Liver (tissue), 9 donors: ENCODE measurements around the gene ANKDD1A. TPM values are rescaled to one million over a fixed set of nuclear protein-coding genes. Genes with fewer than 3 reads are reported as not detected.
A peak's percentile ranks its signal among the peaks of the same experiment; 100 is the strongest.

Source experiments
- DNase-seq: peaks from one replicate; pipeline ENCODE4 v3.0.0-alpha.2; 2017; ENCODE audit warnings: low spot score
- H3K27ac ChIP-seq, 2 donors: one replicate each; pipeline ENCODE4 v1.7.0; 2013; ENCODE audit warnings: inconsistent platforms in 2 of 2, low read length in 2 of 2, control low read depth in 1 of 2, low read depth in 1 of 2, mild to moderate bottlenecking in 1 of 2
- H3K27me3 ChIP-seq, 4 donors: one replicate each; pipeline versions ENCODE4 v1.6.1 to v1.7.0; 2013; ENCODE audit warnings: low read length in 3 of 4, inconsistent platforms in 1 of 4, mild to moderate bottlenecking in 1 of 4, moderate library complexity in 1 of 4; ENCODE audit not compliant: control insufficient read depth in 4 of 4, insufficient read depth in 4 of 4
- H3K36me3 ChIP-seq, 4 donors: one replicate each; pipeline versions ENCODE4 v1.6.1 to v1.7.0; 2013; ENCODE audit warnings: low read length in 3 of 4, mild to moderate bottlenecking in 3 of 4, low read depth in 1 of 4, moderate library complexity in 1 of 4; ENCODE audit not compliant: control insufficient read depth in 4 of 4, insufficient read depth in 3 of 4
- H3K4me1 ChIP-seq, 4 donors: one replicate each; pipeline versions ENCODE4 v1.6.1 to v1.7.0; 2013; ENCODE audit warnings: low read length in 3 of 4, mild to moderate bottlenecking in 3 of 4, moderate library complexity in 1 of 4; ENCODE audit not compliant: control insufficient read depth in 4 of 4, insufficient read depth in 4 of 4
- H3K4me3 ChIP-seq, 3 donors: one replicate each; pipeline versions ENCODE4 v1.6.1 to v1.7.0; 2013; ENCODE audit warnings: low read length in 3 of 3, control low read depth in 1 of 3, low read depth in 1 of 3, mild to moderate bottlenecking in 1 of 3
- H3K9ac ChIP-seq, 2 donors: one replicate each; pipeline ENCODE4 v1.7.0; 2013; ENCODE audit warnings: low read length in 2 of 2, mild to moderate bottlenecking in 2 of 2, moderate library complexity in 2 of 2, control low read depth in 1 of 2, low read depth in 1 of 2
- H3K9me3 ChIP-seq, 4 donors: one replicate each; pipeline versions ENCODE4 v1.6.1 to v1.7.0; 2013; ENCODE audit warnings: low read length in 3 of 4; ENCODE audit not compliant: control insufficient read depth in 4 of 4
- ATF3 ChIP-seq: IDR thresholded peaks from 2 replicates; pipeline ENCODE4 v1.6.1; 2016; ENCODE audit warnings: antibody characterized with exemption
- EGR1 ChIP-seq, 2 donors: IDR thresholded peaks; 2 replicates each; pipeline ENCODE4 v1.6.1; 2016 to 2018; ENCODE audit warnings: antibody characterized with exemption in 2 of 2, low read depth in 2 of 2
- FOXA1 ChIP-seq: IDR thresholded peaks from 2 replicates; pipeline ENCODE4 v1.6.1; 2016; ENCODE audit warnings: antibody characterized with exemption
- FOXA2 ChIP-seq: IDR thresholded peaks from 2 replicates; pipeline ENCODE4 v1.6.1; 2016; ENCODE audit warnings: antibody characterized with exemption
- MAX ChIP-seq: IDR thresholded peaks from 2 replicates; pipeline ENCODE4 v1.6.1; 2016; ENCODE audit warnings: antibody characterized with exemption
- REST ChIP-seq: IDR thresholded peaks from 2 replicates; pipeline ENCODE4 v1.6.1; 2016; ENCODE audit warnings: antibody characterized with exemption, mild to moderate bottlenecking
- RXRA ChIP-seq, 2 donors: IDR thresholded peaks; 2 replicates each; pipeline ENCODE4 v1.6.1; 2017 to 2018; ENCODE audit warnings: antibody characterized with exemption in 2 of 2, mild to moderate bottlenecking in 1 of 2
- SP1 ChIP-seq: IDR thresholded peaks from 2 replicates; pipeline ENCODE4 v1.6.1; 2018; ENCODE audit warnings: antibody characterized with exemption, mild to moderate bottlenecking
- YY1 ChIP-seq: IDR thresholded peaks from 2 replicates; pipeline ENCODE4 v1.6.1; 2016; ENCODE audit warnings: antibody characterized with exemption, mild to moderate bottlenecking
- ZBTB33 ChIP-seq: IDR thresholded peaks from 2 replicates; pipeline ENCODE4 v1.6.1; 2016; ENCODE audit warnings: antibody characterized with exemption
- WGBS: extraction: QIAGEN DNeasy Blood & Tissue Kit; methylation state at CpG from one replicate; pipeline ENCODE4 v1.1.7; 2013; 5-methylcytosine and 5-hydroxymethylcytosine counted together
- polyA plus RNA-seq, 2 donors: library from polyadenylated mRNA; stranded (reverse) in 1 of 2; unstranded in 1 of 2; fragments of 200-250 nt in 1 of 2; fragments of >200 nt in 1 of 2; fragmentation: Nextera tagmentation in 1 of 2; extraction: Ambion mirVana in 1 of 2; gene quantifications; one replicate each; pipeline versions ENCODE4 v1.2.1 to v1.2.3, GENCODE V29; 2013 to 2015
- total RNA-seq, 2 donors: library from RNA; depleted of rRNA; stranded (reverse); fragments of >200 nt; gene quantifications; one replicate each; pipeline ENCODE4 v1.2.3, GENCODE V29; 2014
- donor health status: healthy.
- donor health status: healthy.
- donor health status: healthy.
- donor health status: healthy.
- donor health status: healthy.

The ANKDD1A gene
- total and polyA plus RNA-seq, 4 donors, result 0.32 to 1.0 (median 0.59) TPM

GRCh38 chr15:64865126-64865997 lies 46.3 kb upstream of the ANKDD1A start:
- TF ChIP-seq REST (no peak), ZBTB33 (no peak), FOXA2 (no peak), EGR1 (IDR thresholded peaks at IDR 0.05; ENCODE audit: low read depth in 2 of 2) (no peak)

GRCh38 chr15:64865998-64866520 lies 45.6 kb upstream of the ANKDD1A start:
- H3K27me3 ChIP-seq, result no peaks in the 10 kb centered on the region
- peaks cover 0 to 6% (median under 1%) of the 10 kb centered on the region in 4 donors for H3K36me3 ChIP-seq
- H3K4me1 ChIP-seq, result peaks cover 0 to 12% (median 0%) of the 10 kb centered on the region in 4 donors
- H3K4me3 ChIP-seq, result no peak overlapping the region
- 59% methylated on average over 6 of the region's 6 CpGs for WGBS
- no peak overlapping the region for H3K9ac ChIP-seq
- DNase-seq, result no peak
- H3K9me3 ChIP-seq, result no peaks in the 10 kb centered on the region
- peak; percentile 13 for TF ChIP-seq YY1
- no peak for TF ChIP-seq ATF3
- H3K27ac ChIP-seq, result no peak overlapping the region

More at GRCh38 chr15:64865126-64865997, 46.3 kb upstream of the ANKDD1A start:
- Histone ChIP-seq H3K4me1 (peaks cover 0 to 13% (median 0%) of the 10 kb centered on the region in 4 donors), H3K4me3 (no peak overlapping the region), H3K36me3 (peaks cover 0 to 6% (median under 1%) of the 10 kb centered on the region in 4 donors), H3K9me3 (no peaks in the 10 kb centered on the region), H3K9ac (no peak overlapping the region), H3K27me3 (no peaks in the 10 kb centered on the region), H3K27ac (no peak overlapping the region)
- 93% methylated on average over 12 of the region's 12 CpGs for WGBS
- no peak for DNase-seq

GRCh38 chr15:64869501-64869900 lies 42.2 kb upstream of the ANKDD1A start:
- no peak overlapping the region for H3K27ac ChIP-seq
- peaks cover 0 to 6% (median 0%) of the 10 kb centered on the region in 4 donors for H3K36me3 ChIP-seq
- TF ChIP-seq ZBTB33 (no peak), FOXA2 (no peak), RXRA (IDR thresholded peaks at IDR 0.05) (no peak), REST (no peak), YY1 (no peak), SP1 (no peak), FOXA1 (no peak), MAX (no peak)

More at GRCh38 chr15:64869501-64869900, 42.2 kb upstream of the ANKDD1A start:
- Histone ChIP-seq H3K9ac (no peak overlapping the region), H3K4me1 (peaks cover 0 to 10% (median 0%) of the 10 kb centered on the region in 4 donors), H3K9me3 (no peaks in the 10 kb centered on the region), H3K27me3 (no peaks in the 10 kb centered on the region), H3K4me3 (no peak overlapping the region)
- DNase-seq, result no peak
